ENCODE measurements around the gene THY1.

- no peak for TF ChIP-seq CEBPB (IDR thresholded peaks at IDR 0.05)
- no peak for TF ChIP-seq TCF12 (IDR thresholded peaks at IDR 0.05; ENCODE audit: low read depth)
- TF ChIP-seq MAX (IDR thresholded peaks at IDR 0.05) = no peak
- no peak for TF ChIP-seq REST (IDR thresholded peaks at IDR 0.05; ENCODE audit: low read depth)
- TF ChIP-seq CREB1 (IDR thresholded peaks at IDR 0.05; ENCODE audit: low read depth) = no peak
- TF ChIP-seq EP300 (IDR thresholded peaks at IDR 0.05; ENCODE audit: borderline replicate concordance) = no peak
- no peak for TF ChIP-seq EGR1 (IDR thresholded peaks at IDR 0.05)
- TF ChIP-seq YY1 (IDR thresholded peaks at IDR 0.05; ENCODE audit: low read depth) = no peak
- TF ChIP-seq NFIC (IDR thresholded peaks at IDR 0.05) = no peak
Measured at GRCh38 chr11:119372260-119373058, 50.5 kb downstream of the THY1 start.
